HG03460 (cell line): ENCODE measurements around the gene URAD.
"Not testable (repeated sequence)": the region's sequence is repeated elsewhere in the genome, so short reads cannot be mapped to it uniquely, and the experiment has no call there.

Source experiments
- ATAC-seq: cut with Tn5 transposase; IDR thresholded peaks from one replicate; pipeline ENCODE4 v1.9.1; 2021; ENCODE audit not compliant: unreplicated experiment

The URAD gene

GRCh38 chr13:27988520-27988919 is at the start of gene URAD:
TSS of gene URAD (minus strand) at chr13:27988693. CDS start at chr13:27988637, 56 bp downstream.
- no peak for ATAC-seq

- ATAC-seq: no peak
Measured at GRCh38 chr13:28037399-28037798, 48.9 kb upstream of the URAD start.

- no peak for ATAC-seq
Measured at GRCh38 chr13:28035146-28035782, 46.8 kb upstream of the URAD start.

- no peak for ATAC-seq
Measured at GRCh38 chr13:28033894-28034655, 45.6 kb upstream of the URAD start.

GRCh38 chr13:28032438-28032837 is 43.9 kb upstream of the URAD start:
- ATAC-seq: not testable (repeated sequence)

GRCh38 chr13:28031896-28032288 is 43.4 kb upstream of the URAD start:
- ATAC-seq: no peak

- no peak for ATAC-seq
Measured at GRCh38 chr13:28031220-28031895, 42.9 kb upstream of the URAD start.

GRCh38 chr13:28027607-28028364 is 39.3 kb upstream of the URAD start:
- no peak for ATAC-seq

GRCh38 chr13:28027071-28027470 is 38.6 kb upstream of the URAD start:
- ATAC-seq: no peak

- no peak for ATAC-seq
Measured at GRCh38 chr13:28026508-28026907, 38.0 kb upstream of the URAD start.

- ATAC-seq: no peak
Measured at GRCh38 chr13:28022848-28023518, 34.5 kb upstream of the URAD start.

GRCh38 chr13:28014301-28014700 is 25.8 kb upstream of the URAD start:
- no peak for ATAC-seq

GRCh38 chr13:28013482-28013881 is 25.0 kb upstream of the URAD start:
- no peak for ATAC-seq

- peak; percentile 85 for ATAC-seq
Measured at GRCh38 chr13:28012896-28013295, 24.4 kb upstream of the URAD start.

GRCh38 chr13:28012383-28012782 is 23.9 kb upstream of the URAD start:
- ATAC-seq: no peak

GRCh38 chr13:28010046-28010445 is 21.6 kb upstream of the URAD start:
- no peak for ATAC-seq

GRCh38 chr13:28005016-28005415 is 16.5 kb upstream of the URAD start:
- ATAC-seq: not testable (repeated sequence)

- ATAC-seq: no peak
Measured at GRCh38 chr13:28002886-28003698, 14.6 kb upstream of the URAD start.

- ATAC-seq: no peak
Measured at GRCh38 chr13:28001837-28002473, 13.5 kb upstream of the URAD start.
